Neural cell (in vitro differentiated cells): ENCODE data around the gene RAB40C.

Experiments used
- EP300 ChIP-seq: fragments of 450-650 bp; conservative IDR thresholded peaks from 2 replicates; pipeline ENCODE4 v1.6.1; 2014; ENCODE audit warnings: antibody characterized with exemption, mild to moderate bottlenecking, moderate library complexity; ENCODE audit not compliant: poor library complexity, severe bottlenecking
- TF ChIP-seq, protein P1 (sequence below): fragments of 450-650 bp; IDR thresholded peaks from 2 replicates; pipeline ENCODE4 v1.5.1; 2014; ENCODE audit warnings: antibody characterized with exemption, mild to moderate bottlenecking, moderate library complexity; ENCODE audit not compliant: poor library complexity, severe bottlenecking
- TF ChIP-seq, protein P2 (sequence below): IDR thresholded peaks from 2 replicates; pipeline ENCODE4 v1.6.1; 2012; ENCODE audit warnings: borderline replicate concordance

DNA sequence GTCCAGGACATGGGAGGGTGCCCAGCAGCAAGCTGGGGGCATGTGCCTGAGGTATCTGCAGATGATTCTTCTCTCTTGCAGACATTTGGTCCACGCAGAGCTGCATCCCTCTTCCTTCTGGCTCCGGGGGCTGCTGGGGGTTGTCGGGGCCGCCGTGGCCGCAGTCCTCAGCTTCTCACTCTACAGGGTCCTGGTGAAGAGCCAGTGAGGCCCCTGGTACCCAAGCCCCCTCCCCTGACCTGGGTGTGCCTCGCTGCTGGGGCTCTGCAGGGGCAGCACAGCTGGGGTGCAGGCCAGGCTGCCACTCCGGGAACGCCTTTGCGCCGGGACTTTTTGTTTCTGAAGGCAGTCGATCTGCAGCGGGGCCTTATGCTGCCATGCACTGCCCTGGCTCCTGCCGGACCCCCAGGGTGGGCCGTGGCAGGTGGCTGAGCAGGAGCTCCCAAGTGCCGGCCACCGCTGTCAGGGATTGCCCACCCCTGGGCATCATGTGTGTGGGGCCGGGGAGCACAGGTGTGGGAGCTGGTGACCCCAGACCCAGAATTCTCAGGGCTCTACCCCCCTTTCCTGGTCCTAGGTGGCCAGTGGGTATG, 83.6 kb downstream of the RAB40C start:
- TF ChIP-seq, protein P1, sequence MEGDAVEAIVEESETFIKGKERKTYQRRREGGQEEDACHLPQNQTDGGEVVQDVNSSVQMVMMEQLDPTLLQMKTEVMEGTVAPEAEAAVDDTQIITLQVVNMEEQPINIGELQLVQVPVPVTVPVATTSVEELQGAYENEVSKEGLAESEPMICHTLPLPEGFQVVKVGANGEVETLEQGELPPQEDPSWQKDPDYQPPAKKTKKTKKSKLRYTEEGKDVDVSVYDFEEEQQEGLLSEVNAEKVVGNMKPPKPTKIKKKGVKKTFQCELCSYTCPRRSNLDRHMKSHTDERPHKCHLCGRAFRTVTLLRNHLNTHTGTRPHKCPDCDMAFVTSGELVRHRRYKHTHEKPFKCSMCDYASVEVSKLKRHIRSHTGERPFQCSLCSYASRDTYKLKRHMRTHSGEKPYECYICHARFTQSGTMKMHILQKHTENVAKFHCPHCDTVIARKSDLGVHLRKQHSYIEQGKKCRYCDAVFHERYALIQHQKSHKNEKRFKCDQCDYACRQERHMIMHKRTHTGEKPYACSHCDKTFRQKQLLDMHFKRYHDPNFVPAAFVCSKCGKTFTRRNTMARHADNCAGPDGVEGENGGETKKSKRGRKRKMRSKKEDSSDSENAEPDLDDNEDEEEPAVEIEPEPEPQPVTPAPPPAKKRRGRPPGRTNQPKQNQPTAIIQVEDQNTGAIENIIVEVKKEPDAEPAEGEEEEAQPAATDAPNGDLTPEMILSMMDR = no peak
- TF ChIP-seq, protein P2, sequence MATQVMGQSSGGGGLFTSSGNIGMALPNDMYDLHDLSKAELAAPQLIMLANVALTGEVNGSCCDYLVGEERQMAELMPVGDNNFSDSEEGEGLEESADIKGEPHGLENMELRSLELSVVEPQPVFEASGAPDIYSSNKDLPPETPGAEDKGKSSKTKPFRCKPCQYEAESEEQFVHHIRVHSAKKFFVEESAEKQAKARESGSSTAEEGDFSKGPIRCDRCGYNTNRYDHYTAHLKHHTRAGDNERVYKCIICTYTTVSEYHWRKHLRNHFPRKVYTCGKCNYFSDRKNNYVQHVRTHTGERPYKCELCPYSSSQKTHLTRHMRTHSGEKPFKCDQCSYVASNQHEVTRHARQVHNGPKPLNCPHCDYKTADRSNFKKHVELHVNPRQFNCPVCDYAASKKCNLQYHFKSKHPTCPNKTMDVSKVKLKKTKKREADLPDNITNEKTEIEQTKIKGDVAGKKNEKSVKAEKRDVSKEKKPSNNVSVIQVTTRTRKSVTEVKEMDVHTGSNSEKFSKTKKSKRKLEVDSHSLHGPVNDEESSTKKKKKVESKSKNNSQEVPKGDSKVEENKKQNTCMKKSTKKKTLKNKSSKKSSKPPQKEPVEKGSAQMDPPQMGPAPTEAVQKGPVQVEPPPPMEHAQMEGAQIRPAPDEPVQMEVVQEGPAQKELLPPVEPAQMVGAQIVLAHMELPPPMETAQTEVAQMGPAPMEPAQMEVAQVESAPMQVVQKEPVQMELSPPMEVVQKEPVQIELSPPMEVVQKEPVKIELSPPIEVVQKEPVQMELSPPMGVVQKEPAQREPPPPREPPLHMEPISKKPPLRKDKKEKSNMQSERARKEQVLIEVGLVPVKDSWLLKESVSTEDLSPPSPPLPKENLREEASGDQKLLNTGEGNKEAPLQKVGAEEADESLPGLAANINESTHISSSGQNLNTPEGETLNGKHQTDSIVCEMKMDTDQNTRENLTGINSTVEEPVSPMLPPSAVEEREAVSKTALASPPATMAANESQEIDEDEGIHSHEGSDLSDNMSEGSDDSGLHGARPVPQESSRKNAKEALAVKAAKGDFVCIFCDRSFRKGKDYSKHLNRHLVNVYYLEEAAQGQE = no peak
- TF ChIP-seq EP300 = no peak
